ENCODE data around the gene KRT33B.
"Not testable (repeated sequence)": the region's sequence is repeated elsewhere in the genome, so short reads cannot be mapped to it uniquely, and the experiment has no call there.

Gene KRT33B

DNA sequence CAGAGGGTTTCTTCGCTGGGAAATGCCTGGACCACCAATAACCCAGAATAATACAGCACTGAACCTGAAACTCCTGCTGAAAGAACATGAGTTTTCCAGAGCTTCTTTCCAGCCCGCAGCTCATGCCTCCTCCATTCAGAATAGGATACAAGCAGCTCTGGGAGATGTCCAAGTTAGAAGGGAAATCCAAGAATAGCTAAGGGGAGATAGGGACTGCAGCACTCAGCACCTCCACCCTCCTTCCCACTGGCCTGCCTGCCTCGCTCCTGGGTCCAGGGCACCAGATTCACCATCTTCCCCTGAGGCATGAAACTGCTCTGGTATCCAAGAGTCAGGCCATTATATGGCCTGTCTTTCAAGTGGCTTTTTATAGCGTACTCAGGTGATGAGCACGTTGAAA lies 23.7 kb upstream of the KRT33B start:
- DNase-seq: no peak

DNA sequence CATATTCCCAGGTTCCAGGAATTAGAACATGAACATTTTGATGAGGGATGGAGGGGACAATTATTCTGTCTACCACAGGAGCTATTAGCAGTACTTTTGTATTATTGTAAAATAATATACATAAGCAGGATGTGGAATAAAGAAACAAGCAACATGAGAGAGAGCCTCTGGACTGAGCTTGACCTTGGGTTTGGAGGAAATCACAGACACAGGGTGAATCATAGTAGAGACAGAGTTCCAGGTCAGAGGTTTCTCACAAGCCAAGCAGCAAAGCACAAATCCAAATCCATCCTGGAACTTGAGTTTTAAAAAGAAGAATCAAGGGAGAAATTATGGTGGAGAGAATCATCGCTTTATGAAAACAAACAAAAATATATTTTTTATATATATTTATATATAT lies 22.7 kb upstream of the KRT33B start:
- no peak for DNase-seq

DNA sequence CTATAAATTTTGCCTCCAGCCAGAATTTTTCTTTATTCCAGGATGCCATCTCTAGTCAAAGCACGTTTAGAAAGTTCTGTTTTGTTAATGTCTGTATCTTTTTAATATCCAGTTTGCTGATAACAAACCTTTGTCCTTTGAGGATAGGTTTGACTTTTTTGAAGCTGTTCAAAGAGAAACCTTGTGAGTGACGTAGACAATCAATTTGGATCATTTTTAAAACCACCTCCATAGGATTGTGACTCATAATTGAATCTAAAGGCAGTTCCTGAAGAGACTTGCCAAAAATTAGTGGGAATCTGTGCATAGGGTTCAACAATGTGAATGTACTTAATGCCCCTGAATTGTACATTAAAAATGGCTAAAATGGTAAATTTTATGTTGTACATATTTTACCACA lies 21.9 kb upstream of the KRT33B start:
- no peak for DNase-seq

DNA sequence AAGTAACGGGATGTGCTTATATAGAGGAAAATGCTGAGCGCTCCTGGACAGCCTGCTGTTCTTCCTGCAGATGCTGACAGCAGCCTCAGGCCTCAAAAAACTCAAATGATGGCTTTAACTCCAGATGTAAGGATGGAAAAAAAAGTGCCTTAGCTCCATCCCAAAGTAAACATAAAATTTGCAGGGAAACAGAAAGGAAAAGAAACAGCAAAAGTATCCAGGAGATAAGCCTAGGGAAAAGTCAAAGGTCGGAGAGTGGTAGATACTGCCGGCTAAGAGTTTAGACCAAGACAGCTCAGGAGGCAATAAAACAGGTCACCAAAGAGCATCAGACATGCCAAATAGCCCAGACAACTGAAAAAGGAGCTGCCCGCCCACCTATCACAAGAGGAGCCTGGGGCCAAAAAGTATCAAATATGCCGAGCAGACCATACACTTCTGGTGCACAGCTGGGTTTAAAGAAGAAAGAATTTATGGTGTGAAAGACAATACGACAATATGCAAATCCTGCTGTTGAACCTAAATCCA lies 20.9 kb upstream of the KRT33B start:
- DNase-seq: no peak

DNA sequence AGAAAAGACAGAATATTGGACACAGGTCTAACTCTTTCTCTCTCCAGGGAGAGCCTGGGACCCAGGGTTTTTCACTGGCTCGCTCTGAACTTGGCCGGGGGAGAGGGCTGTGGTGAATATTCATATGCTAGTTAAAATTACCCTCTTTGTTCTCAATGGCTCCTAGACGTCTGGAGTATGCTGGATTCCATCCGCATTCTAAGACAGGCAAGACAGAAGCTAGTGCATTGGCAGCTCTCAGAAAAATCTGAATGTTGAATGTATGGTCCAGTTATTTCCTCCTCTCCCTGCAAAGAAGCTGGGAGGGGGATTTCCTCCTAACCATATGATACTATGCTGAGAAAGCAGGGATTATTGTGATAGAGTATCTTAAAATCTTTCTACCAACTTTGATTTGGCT lies 18.1 kb upstream of the KRT33B start:
- DNase-seq: no peak

DNA sequence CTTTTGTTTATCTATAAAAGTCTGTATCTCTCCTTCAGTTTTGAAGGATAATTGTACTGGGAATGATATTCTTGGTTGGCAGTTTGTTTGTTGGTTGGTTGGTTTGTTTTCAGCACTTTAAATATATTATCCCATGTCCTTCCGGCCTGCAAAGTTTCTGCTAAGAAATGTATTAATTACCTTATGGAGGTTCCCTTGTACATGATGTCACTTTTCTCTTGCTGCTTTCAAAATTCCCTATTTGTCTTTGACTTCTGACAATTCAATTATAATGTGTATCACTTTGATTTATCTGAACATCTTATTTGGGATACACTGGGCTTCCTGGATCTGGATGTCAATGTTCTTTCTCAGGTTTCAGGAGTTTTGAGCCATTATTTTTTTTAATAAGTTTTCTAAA lies 16.6 kb upstream of the KRT33B start:
- DNase-seq: no peak

DNA sequence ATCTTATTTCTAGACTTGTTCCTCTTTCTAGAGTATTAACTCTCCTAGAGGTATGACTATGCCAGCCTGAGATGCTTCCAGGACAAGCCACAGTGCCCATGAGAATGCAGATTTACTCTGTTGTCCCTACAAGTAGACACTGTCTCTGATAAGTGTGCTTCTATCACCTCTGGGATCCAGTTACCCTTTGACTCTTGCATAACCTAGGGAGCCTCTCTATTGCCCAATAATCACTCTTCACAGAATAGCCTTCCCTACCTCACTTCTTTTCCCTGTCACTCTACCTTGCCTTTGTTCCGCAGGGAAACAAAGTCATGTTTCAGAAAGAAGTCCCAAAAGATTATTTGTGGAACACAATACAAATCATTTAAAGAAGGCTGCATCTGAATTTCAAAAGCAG lies 14.1 kb upstream of the KRT33B start:
- no peak for DNase-seq

DNA sequence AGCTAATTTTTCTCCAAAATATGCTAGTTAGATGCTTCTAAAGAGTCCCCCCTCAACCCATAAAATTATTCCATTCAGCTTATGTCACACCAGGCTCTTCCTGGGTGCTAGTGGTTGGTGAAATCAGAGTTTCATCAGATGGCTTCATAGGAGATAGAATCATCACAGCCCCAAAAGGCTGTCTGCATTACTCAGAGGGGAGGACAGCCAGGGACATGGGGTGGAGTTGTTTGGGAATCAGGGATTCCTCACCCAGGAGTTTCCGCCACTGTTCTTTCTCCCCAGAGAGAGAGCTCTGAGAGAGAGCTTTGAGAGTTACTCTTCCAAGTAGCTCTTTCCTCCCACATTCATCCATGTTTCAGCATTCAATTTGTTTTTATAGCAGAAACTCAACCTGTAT lies 12.8 kb upstream of the KRT33B start:
- DNase-seq: no peak

DNA sequence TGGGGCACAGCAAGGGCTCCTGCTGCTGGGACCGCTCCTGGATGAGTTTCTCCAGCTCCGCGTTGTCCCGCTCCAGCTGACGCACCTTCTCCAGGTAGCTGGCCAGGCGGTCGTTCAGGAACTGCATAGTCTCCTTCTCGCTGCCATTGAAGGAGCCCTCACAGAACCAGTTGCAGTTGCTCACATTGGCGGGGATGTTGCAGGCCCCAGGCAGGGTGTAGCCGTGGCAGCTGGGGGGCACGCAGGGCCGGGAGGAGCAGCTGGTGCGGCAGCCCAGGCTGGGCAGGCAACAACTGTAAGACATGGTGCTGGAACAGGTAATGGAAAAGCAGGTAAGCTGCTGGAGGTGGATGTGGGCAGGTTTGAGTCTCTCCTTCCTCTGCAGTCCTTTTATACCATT lies 12.3 kb upstream of the KRT33B start, which contains the start of gene KRT34:
TSS of gene KRT34 (minus strand) at position 364 of the 400 bp plus-strand sequence. CDS start at position 304, 60 bp downstream.
- DNase-seq: not testable (repeated sequence)

DNA sequence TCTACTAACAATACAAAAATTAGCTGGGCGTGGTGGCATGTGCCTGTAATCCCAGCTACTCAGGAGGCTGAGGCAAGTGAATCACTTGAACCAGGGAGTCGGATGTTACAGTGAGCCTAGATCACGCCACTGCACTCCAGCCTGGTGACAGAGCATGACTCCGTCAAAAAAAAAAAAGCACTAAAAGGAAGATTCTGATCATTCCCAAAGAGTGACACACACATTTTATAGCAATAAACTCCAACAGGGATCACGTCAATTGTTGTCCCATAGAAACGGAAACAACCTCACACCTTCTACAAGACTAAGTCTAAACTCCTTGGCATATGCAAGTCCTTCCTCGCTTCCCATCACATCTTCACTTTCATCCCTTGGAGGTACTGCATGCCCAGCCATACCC lies 10.5 kb upstream of the KRT33B start:
- not testable (repeated sequence) for DNase-seq

DNA sequence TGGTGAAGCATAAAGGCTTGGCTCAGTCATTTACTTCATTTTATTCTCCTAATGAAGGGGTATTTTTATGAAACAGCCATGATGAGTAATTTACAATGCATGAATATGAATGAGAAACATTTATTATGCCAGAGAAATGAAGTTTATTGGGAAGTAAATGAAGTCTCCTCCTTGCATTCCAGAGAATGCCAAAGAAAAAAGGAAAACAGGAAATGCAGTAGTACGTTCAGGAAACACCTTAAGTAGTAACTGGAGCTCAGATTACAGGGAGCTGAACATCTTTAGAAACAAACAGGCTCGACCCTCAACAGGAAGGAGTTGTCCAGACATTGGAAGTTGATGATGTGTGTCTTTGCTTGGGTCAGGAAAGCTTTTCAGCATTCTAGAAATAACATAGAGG lies 7.9 kb upstream of the KRT33B start:
- DNase-seq: no peak

DNA sequence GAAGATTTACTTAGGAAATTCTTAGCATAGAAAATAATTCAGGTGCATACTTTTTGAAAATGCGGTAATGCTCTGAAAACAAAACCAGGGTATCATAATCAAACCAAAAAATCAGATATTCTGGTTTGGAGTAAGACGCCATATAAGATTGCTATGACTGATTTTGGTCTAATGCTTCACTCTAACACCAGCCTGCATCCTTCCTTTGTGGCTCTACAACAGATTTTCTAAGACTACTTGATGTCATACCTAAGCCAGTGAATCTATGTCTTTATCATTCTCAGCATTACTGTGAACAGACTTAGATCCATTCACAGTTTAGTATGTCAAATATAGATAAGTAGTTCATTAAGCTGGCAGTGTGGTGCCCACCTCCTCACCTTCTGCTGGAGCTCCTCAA lies 590 bp downstream of the KRT33B start:
- DNase-seq: no peak

DNA sequence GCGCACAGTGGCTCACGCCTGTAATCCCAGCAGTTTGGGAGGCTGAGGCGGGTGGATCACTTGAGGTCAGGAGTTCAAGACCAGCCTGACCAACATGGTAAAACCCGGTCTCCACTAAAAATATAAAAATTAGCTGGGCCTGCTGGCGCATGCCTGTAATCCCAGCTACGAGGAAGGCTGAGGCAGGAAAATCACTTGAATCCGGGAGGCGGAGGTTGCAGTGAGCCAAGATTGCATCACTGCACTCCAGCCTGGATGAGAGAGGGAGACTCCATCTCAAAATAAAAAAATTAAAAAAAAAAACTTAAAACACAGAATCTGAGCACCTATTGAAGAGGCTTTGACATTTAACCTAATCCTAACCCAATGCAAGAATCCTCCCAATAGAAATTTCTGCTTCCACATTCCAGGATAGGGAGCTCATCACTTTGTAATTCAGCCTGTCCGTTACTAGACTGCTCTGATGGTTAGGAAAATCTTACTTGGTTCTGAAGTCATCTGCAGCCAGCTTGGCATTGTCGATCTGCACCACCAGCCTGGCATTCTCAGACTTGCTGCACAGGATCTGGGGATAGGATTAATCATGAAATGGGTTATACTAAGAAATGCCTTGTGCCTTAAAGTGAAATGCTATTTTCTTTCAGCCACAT lies 2.1 kb downstream of the KRT33B start:
- no peak for DNase-seq

DNA sequence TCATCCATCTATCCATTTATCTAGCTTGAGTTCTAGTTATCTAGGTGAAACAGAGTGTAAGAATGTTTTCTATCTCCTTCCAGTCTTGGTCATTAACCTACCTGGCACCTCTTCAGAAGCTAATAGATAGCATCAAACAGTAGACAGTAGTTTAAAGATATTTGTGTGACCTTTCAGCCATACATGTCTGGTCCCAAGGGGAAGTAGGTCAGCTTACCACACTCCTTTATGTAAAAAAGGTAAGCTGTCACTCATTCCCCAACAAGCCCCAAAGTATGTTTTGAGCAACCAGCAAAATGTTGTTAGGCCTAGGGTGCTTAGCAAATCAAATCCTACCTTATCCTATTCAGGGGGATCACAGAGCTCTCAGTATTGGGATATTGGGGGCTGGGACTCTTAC lies 3.5 kb downstream of the KRT33B start:
- no peak for DNase-seq

DNA sequence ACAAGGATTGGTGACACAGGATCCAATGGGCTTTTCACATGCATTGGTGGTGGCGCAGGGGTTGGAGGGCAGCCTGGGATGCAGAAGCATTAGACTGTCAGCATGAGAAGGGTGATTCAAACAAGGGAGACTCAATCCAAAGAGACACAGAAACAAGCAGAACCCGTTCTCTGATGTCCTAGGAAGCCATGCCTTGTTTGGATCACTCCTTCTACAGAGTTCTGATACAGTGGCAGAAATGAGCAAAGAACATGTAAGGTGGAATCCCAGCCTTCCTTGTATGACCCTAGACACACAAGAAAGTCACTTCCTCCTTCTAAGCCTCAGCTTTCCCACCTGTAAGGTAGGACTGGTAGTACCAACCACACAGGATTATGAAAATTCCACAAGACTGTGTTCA lies 5.7 kb downstream of the KRT33B start:
- DNase-seq: no peak

DNA sequence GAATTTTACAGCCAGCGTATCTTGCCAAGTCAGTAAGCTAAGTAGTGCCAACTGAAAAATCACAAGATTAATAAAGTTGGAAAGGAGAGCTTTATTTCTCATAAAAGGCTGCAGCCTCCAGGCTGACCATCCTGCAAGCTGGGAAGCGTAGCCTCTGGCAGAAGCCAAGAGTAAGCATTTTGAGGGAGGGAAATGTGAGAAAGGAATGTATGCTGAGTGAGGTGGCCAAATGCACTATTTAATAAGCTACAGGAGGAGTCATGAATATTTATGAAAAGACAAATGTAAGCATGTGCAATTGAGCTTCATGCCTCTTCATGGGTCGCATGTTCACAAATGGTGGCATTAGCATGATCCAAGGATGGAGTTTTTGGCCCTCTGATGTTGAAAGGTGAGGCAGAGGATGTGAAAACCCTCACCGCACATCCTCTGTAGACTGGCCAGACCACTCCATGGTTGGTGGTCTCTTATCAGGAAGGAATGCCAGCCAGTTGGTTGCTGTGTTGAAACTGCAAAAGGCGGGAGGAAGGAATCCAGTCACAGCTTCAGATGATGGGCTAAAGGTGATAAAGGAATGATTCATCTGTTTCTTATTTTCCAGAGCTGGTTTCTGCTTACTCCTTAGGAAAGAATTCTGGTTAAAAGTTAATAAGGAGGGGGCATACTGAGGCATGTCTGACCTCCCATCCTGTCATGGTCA lies 9.2 kb downstream of the KRT33B start:
- DNase-seq: no peak

DNA sequence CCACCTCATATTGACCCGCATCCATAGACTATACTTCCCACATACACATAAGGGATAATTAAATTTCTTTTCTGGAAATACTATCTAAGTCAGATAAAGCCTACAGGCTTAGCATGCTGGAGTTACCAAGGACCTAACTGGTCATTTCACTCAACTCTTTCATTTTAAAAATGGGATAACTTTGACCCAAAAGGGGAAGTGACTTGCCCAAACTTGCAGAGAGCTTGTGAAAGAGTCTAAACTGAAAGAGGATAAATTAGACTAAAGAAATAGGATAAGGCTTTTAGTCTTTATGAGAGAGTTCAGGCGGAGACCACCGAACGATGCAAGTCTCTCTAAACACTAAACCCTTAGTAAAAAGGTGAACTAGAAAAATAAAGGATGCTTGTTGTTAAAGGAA lies 15.1 kb downstream of the KRT33B start:
- DNase-seq: peak; percentile 43

DNA sequence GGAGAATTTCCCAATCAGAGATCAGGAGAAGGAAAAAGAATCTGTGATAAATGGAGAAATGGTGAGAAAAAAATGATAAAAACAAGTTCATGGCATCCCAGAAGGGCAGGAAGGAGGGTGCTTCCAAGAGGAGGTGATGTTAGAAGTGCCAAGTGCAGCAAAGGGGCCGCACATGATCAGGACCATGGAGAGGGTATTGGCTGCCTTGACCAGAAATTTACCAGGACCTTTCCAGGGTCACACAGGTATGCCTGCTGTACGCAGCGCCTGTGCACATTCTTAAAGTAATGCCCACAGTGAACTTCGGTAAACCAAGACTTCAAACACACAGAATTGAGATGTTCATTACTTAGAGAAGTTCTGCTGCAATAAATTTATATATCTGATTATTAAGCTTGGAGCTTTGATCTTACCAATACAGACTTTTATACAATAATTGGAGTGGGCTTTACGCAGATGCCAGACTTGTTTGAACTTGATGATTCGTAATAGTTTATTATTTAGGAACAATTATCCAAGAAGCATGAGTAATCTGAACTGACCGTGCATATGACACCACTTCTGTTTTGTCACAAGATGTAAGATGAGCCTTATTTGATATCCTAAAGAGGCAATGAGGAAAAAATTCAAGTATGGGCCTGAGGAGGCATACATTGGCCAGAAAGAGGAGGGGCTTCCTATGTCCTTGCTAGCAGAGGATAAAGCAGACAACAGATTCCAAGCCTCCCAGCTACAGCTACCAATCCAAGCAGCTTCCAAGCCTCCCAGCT lies 16.8 kb downstream of the KRT33B start:
- DNase-seq: no peak

DNA sequence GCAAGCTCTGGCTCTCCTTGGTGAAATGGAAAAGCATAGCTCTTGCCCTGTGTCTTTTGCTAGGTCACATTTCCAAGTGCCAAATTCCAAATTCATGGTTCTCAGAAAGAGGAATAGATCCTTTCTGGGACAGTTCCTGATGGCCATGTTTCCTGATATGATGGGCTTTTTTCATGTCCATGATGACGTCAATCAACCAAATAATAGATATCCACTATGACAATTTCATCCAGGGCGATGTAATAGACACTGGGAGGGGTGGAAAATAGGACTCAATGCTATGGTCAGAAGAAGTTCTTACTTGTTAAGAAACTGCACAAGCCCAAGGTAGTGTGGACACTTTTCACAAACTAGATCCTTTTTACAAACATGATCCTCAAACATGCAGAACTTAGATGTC lies 18.4 kb downstream of the KRT33B start:
- no peak for DNase-seq

DNA sequence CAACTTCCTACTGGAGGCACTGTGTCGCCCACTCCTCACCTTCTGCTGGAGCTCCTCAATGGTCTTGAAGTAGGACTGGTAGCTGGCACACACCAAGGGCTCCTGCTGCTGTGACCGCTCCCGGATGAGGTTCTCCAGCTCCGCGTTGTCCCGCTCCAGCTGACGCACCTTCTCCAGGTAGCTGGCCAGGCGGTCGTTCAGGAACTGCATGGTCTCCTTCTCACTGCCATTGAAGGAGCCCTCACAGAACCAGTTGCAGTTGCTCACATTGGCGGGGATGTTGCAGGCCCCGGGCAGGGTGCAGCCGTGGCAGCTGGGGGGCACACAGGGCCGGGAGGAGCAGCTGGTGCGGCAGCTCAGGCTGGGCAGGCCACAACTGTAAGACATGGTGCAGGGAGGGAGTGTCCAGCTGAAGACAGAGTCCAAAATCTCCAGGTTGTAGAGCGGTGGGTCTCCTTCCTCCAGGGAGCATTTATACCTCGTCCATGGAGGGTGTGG lies 19.2 kb downstream of the KRT33B start, which contains the start of gene KRT33A:
TSS of gene KRT33A (minus strand) at position 448 of the 498 bp plus-strand sequence. CDS start at position 387, 61 bp downstream.
- not testable (repeated sequence) for DNase-seq

DNA sequence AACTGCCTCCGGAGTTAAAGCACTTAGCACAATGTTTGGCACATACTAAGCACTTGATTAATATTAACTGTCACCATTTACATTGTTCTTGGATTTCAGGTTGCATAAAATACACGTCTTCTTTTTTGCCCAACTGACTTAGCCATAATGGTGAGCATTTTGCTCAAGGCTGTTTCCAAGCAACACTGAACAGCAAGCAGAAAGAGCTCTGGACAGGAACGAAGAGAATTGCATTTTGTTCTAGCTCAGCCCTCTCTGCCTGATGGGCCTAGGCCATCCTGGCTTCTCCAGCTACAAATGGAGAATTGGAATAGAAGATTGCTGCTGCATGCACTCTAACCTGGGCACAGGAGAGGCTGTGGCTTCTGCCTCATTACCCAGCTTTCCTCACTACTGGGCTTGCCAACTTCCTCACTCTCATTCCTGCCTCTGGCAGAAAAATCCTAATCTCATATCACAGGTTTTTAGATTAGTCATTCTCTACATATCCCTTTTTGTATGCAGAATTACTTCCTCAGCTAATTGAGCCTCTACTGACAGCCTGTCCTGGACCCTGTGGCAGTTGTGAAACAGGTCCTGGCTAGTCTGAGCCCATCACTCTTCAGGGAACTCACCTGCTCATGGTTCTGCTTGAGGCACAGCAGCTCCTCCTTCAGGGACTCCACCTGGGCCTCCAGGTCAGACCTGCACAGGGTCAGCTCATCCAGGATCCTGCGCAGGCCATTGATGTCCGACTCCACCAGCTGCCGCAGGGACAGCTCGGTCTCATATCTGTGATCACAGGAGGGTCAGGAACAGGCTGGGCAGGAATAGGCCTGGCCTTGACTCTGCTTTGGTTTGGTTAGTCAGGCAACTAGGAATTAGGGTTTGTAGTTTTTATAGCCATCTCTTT lies 21.5 kb downstream of the KRT33B start:
- DNase-seq: no peak

DNA sequence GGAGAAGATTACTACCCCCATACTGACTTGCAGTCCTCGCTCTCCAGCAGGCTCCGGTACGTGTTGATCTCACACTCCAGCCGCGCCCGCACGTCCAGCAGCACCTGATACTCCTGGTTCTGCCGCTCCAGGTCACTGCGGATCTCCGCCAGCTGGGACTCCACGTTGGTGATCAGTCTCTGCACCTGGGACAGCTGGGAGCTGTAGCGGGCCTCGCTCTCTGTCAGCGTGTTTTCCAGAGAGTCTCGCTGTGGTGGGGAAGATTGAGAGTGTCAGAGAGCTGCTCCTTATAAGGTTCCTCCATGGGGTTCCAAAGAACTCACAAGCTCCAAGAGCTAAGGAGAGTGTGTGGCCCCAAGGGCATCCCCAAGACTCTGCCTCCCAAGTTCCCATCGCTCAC lies 23.2 kb downstream of the KRT33B start:
- not testable (repeated sequence) for DNase-seq
